Lung (tissue), 12 donors: ENCODE results near the gene UNC45A. TPM values are rescaled to one million over a fixed set of nuclear protein-coding genes. Genes with fewer than 3 reads are reported as not detected.

Experiments
- ATAC-seq: fragments of 200-7000 bp; cut with Tn5 transposase; one replicate; pipeline ENCODE4 v1.9.1; 2020; ENCODE audit warnings: moderate number of reproducible peaks; ENCODE audit not compliant: insufficient read depth, low FRiP score
- DNase-seq, 3 donors: peaks; one replicate each; pipeline ENCODE4 v3.0.0-alpha.2; 2013 to 2017
- H3K27ac ChIP-seq, 2 donors: one replicate each; pipeline ENCODE4 v1.5.1; 2013; ENCODE audit warnings: mild to moderate bottlenecking in 2 of 2, moderate library complexity in 2 of 2, control low read depth in 1 of 2, inconsistent platforms in 1 of 2, low read depth in 1 of 2, low read length in 1 of 2
- H3K27me3 ChIP-seq, 3 donors: one replicate each; pipeline ENCODE4 v1.5.1; 2013; ENCODE audit warnings: low read length in 2 of 3; ENCODE audit not compliant: control insufficient read depth in 3 of 3, insufficient read depth in 3 of 3
- H3K36me3 ChIP-seq, 4 donors: one replicate each; pipeline ENCODE4 v1.5.1; 2013; ENCODE audit warnings: low read length in 4 of 4, mild to moderate bottlenecking in 1 of 4, moderate library complexity in 1 of 4; ENCODE audit not compliant: control insufficient read depth in 4 of 4, insufficient read depth in 4 of 4
- H3K4me1 ChIP-seq, 5 donors: one replicate each; pipeline ENCODE4 v1.5.1; 2013; ENCODE audit warnings: low read length in 5 of 5, mild to moderate bottlenecking in 2 of 5, moderate library complexity in 1 of 5; ENCODE audit not compliant: control insufficient read depth in 5 of 5, insufficient read depth in 5 of 5
- H3K4me3 ChIP-seq: one replicate; pipeline ENCODE4 v1.5.1; 2013; ENCODE audit warnings: mild to moderate bottlenecking, control low read depth, moderate library complexity
- H3K9ac ChIP-seq, 2 donors: one replicate each; pipeline ENCODE4 v1.5.1; 2013; ENCODE audit warnings: low read length in 2 of 2, control low read depth in 1 of 2; ENCODE audit not compliant: insufficient read depth in 1 of 2
- H3K9me3 ChIP-seq, 4 donors: one replicate each; pipeline ENCODE4 v1.5.1; 2013; ENCODE audit warnings: low read length in 3 of 4, mild to moderate bottlenecking in 1 of 4, moderate library complexity in 1 of 4; ENCODE audit not compliant: control insufficient read depth in 4 of 4, insufficient read depth in 3 of 4
- WGBS, 2 donors: extraction: QIAGEN DNeasy Blood & Tissue Kit; methylation state at CpG; one replicate each; pipeline ENCODE4 v1.1.7; 2013; 5-methylcytosine and 5-hydroxymethylcytosine counted together
- polyA plus RNA-seq, 2 donors: library from polyadenylated mRNA; stranded (reverse); fragments of 200-250 nt; gene quantifications; one replicate each; pipeline ENCODE4 v1.2.1, GENCODE V29; 2013
- total RNA-seq, 2 donors: library from RNA; depleted of rRNA in 1 of 2; stranded (reverse); fragments of >200 nt in 1 of 2; gene quantifications; one replicate each; pipeline ENCODE4 v1.2.1, GENCODE V29; 2014 to 2021
- TF ChIP-seq, protein P1 (sequence below): IDR thresholded peaks from 2 replicates; pipeline ENCODE4 v1.5.1; 2012; ENCODE audit warnings: mild to moderate bottlenecking; ENCODE audit errors: control extremely low read depth, extremely low read depth
- donor health status: control.
- donor health status: control.
- donor health status: Bipolar disorder and iron deficiency.
- donor health status: healthy.
- donor health status: DM: yes; HTN: yes; CAD: no.

The UNC45A gene
- total and polyA plus RNA-seq, 4 donors, result 34.4 to 59.6 (median 53.3) TPM

DNA sequence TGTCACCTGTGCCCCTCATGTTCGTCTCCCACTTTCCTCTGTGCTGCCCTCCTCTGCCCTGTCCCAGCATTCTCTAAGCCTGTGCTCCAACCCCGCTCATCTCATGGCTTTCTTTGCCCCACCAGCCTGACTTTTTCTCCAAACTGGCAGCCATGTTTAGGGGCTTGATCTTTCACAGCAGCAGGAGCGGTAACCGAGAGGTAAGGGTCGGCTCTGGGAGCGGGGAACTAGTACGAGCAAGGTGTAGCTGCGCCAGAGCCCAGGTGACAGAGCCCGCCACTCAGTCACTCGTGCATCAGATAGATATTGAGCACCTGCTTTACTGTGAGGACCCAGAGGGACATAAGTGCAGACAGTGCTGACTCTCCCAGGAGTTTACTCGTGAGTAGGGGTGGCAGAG lies 18.6 kb upstream of the UNC45A start:
- DNase-seq (peak in 1 of 3 donors; percentile 5), ATAC-seq (no peak)
- no peaks in the 10 kb centered on the region for H3K4me1 ChIP-seq
- peaks cover 29 to 80% (median 45%) of the 10 kb centered on the region in 4 donors for H3K36me3 ChIP-seq
- H3K9ac ChIP-seq, result no peak overlapping the region
- no peaks in the 10 kb centered on the region for H3K9me3 ChIP-seq
- H3K27me3 ChIP-seq, result no peaks in the 10 kb centered on the region
- no peak overlapping the region for H3K4me3 ChIP-seq
- TF ChIP-seq, protein P1, sequence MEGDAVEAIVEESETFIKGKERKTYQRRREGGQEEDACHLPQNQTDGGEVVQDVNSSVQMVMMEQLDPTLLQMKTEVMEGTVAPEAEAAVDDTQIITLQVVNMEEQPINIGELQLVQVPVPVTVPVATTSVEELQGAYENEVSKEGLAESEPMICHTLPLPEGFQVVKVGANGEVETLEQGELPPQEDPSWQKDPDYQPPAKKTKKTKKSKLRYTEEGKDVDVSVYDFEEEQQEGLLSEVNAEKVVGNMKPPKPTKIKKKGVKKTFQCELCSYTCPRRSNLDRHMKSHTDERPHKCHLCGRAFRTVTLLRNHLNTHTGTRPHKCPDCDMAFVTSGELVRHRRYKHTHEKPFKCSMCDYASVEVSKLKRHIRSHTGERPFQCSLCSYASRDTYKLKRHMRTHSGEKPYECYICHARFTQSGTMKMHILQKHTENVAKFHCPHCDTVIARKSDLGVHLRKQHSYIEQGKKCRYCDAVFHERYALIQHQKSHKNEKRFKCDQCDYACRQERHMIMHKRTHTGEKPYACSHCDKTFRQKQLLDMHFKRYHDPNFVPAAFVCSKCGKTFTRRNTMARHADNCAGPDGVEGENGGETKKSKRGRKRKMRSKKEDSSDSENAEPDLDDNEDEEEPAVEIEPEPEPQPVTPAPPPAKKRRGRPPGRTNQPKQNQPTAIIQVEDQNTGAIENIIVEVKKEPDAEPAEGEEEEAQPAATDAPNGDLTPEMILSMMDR, result no peak
- H3K27ac ChIP-seq, result peak overlapping the region in 1 of 2 donors; percentile 18
- 83 to 85% methylated on average over 10 to 11 of the region's 11 CpGs for WGBS, 2 donors

DNA sequence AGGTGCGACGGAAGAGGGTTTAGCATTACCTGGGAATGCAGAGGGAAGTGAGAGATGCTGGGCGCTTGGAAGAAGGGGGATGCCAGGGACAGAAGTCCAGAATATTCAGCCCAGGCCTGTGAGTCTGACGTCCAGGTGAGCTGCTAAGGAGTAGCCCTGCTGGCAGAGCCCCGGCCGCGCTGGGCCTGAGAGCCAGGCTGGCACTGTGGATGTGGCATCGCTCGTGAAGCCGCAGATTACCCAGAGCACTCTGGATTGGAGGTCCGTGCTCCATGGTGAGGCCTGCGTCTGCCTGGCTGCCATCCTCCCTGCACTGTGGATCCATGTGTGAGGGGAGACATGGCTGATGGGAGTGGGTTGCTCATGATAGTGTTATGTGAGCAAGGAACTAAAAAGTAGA lies 17.5 kb upstream of the UNC45A start:
- Histone ChIP-seq H3K4me3 (no peak overlapping the region), H3K27ac (no peak overlapping the region), H3K4me1 (no peaks in the 10 kb centered on the region), H3K9ac (no peak overlapping the region), H3K36me3 (peaks cover 29 to 69% (median 39%) of the 10 kb centered on the region in 4 donors), H3K27me3 (no peaks in the 10 kb centered on the region), H3K9me3 (no peaks in the 10 kb centered on the region)
- ATAC-seq (no peak), DNase-seq (no peak)
- WGBS, 2 donors, result 95 to 96% methylated on average over 12 of the region's 12 CpGs
- TF ChIP-seq, protein P1, result no peak

DNA sequence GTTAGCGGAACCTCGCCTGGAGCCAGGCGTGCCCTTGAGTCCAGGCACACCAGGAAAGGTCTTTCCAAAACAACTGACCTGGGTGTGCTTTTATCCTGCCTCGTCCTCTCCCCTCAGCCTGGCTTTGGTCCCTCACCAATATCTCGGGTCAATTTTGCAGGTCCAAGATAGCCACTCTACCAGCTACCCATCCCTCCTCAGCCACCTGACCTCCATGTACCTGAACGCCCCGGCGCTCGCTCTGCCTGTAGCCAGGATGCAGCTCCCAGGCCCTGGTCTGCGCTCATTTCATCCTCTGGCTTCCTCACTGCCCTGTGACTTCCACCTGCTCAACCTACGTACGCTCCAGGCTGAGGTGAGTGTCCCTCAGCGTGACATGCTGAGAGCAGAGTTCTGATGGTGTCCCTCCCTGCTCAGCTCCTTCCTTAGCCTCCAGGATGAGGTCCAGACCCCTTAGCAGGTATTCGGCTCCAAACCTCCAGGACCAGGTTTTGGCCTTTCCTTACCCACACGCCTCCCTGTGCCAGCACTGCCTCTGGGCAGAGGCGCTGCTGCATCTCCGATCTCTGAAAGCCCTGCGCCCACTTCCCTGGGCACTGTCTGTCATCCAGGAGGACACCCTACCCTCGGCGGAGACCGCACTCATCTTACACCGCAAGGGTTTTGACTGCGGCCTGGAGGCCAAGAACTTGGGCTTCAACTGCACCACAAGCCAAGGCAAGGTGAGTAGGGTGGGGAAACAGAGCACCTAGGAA lies 16.9 kb upstream of the UNC45A start:
- no peak overlapping the region for H3K9ac ChIP-seq
- no peak overlapping the region for H3K27ac ChIP-seq
- no peak for DNase-seq
- TF ChIP-seq, protein P1, result no peak
- no peaks in the 10 kb centered on the region for H3K4me1 ChIP-seq
- H3K4me3 ChIP-seq, result no peak overlapping the region
- 93 to 97% methylated on average over 23 of the region's 23 CpGs for WGBS, 2 donors
- no peaks in the 10 kb centered on the region for H3K9me3 ChIP-seq
- no peaks in the 10 kb centered on the region for H3K27me3 ChIP-seq
- ATAC-seq, result no peak
- peaks cover 24 to 62% (median 36%) of the 10 kb centered on the region in 4 donors for H3K36me3 ChIP-seq

DNA sequence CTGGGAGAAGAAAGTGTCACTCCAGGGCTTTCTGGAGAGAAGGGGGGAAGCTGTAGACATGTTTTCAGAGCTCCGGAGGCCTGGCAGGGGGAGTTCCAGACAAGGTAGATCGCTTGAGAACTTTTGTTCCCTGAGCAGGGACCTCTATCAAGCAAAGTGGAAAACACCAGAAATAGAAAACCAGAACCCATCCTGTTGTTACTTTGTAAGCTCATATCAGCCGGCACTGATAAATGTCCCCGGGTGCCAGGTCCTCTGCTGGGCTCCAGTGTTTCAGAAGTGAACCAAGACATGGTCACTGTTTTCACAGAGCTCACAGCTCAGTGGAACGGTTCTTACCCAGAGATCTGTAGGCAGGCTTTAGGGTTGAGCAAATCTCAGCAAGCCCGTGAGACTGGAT lies 16.2 kb upstream of the UNC45A start:
- Histone ChIP-seq H3K27me3 (no peaks in the 10 kb centered on the region), H3K4me3 (no peak overlapping the region), H3K36me3 (peaks cover 20 to 56% (median 36%) of the 10 kb centered on the region in 4 donors), H3K27ac (no peak overlapping the region), H3K9ac (no peak overlapping the region), H3K9me3 (no peaks in the 10 kb centered on the region), H3K4me1 (no peaks in the 10 kb centered on the region)
- WGBS, 2 donors, result 93 to 95% methylated on average over 6 of the region's 6 CpGs
- DNase-seq (no peak), ATAC-seq (no peak)
- TF ChIP-seq, protein P1, result no peak
